Stimulated activated CD4-positive, alpha-beta T cell treated with anti-CD3 and anti-CD28 coated beads, Interleukin-15, amount 100 ng/mL, for 24 hours (primary cell): ENCODE measurements around the gene LMTK3.
A peak's percentile ranks its signal among the peaks of the same experiment; 100 is the strongest.

ENCODE experiments used
- DNase-seq: peaks from one replicate; pipeline ENCODE4 v3.0.0-alpha.2; 2020

Gene LMTK3

DNA sequence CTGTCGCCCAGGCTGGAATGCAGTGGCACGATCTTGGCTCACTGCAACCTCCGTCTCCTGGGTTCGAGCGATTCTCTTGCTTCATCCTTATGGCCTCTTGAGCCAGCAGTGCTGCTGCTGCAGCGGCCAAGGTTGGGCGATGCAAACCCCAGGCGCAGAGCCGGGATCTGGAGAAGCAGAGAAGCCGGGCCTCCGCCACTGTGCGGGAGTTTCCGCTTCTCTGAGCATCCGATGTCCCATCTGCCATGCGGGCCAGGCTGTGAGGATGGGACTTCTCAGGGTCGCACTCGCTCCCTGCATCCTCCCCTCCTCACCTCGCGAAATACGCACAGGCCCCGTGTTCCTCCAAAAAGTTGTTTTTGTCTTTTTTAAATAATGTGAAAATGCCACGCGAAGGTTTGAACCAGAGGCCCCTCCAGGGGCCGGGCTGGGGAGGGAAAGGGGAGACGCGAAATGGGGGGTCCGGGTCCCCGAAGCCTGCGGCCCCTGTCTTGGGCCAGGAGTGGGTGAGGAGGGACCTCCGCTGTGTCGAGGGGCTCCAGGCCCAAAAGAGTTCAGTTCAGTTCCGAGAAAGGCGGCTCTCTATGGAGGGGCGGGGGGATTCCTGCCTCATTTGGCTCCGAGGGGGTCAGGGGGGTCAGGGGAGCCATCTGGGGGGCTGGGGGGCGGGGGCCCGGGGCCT is 26.6 kb downstream of the LMTK3 start:
- no peak for DNase-seq

DNA sequence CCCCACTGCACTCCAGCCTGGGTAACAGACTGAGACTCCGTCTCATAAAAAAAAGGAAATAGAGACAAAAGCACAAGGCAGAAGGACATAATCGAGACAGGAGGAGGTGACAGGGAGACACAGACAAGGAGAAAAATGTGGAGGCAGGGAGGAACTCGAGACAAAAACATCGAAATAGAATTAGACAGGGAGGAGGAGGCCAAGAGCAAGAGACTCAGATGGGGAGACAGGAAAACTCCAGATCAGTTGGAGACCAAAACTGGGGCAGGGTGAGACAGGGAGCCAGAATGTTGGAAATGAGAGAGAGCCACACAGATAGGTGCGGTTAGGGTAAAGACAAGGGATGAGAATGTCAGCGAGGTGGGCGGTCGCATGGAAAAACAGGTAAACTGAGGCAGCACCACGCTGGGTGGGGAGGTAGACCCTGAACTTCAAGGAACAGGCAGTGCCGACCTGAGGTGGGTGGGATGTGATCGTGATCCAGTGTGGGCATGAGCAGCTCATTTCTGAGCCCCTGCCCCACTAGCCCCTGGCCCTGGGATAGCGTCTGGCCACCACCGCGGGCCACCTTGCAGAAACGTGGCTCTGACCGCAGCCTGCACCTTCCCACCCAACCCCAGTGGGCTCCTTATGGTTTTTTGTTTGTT is 27.3 kb downstream of the LMTK3 start:
- no peak for DNase-seq

DNA sequence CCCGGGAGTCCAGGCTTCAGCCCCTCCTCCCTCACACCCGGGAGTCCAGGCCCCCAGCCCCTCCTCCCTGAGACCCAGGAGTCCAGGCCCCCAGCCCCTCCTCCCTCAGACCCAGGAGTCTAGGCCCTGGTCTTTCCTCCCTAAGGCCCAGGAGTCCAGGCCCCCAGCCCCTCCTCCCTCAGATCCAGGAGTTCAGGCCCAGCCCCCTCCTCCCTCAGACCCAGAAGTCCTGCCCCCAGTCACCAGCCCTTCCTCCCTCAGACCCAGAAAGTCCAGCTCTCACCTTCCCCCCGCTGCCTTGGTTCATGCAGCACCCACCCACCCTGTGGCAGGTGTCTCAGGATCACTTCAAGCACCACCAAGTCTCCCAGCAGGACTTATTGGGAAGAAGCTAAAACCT is 28.3 kb downstream of the LMTK3 start:
- no peak for DNase-seq

DNA sequence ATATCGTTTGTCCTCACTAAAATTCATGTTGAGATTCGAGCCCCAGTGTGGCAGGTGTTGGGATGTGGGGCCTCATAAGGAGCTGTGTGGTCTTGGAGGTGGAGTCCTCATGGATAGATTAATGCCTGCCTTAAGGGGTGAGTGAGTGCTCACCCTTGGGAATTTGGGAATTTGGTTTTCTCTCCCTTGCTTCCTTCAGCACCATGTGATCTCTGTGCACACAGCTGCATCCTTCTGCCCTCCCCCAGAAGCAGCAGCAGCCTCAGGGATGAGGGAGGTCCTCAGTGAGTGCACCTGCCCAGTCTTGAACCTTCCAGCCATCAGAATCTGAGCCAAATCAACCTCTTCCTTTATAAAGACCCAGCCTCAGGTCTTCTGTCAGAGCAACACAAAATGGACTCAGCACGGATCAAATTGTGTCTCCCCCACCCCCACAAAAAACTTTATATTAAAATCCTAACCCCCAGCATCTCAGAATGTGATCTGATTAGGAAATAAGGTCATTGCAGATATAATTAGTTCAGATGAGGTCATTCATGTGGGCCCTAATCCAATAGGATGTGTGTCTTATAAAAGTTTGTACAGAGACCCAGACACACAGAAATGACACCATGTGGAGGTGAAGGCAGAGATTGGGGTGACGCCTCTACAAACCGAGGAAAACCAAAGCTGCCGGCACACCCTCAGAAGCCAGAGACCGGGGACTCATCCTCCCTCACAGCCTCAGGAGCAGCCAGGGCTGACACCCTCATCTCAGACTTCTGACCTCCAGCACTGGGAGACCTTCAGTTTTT is 29.6 kb downstream of the LMTK3 start:
- no peak for DNase-seq

DNA sequence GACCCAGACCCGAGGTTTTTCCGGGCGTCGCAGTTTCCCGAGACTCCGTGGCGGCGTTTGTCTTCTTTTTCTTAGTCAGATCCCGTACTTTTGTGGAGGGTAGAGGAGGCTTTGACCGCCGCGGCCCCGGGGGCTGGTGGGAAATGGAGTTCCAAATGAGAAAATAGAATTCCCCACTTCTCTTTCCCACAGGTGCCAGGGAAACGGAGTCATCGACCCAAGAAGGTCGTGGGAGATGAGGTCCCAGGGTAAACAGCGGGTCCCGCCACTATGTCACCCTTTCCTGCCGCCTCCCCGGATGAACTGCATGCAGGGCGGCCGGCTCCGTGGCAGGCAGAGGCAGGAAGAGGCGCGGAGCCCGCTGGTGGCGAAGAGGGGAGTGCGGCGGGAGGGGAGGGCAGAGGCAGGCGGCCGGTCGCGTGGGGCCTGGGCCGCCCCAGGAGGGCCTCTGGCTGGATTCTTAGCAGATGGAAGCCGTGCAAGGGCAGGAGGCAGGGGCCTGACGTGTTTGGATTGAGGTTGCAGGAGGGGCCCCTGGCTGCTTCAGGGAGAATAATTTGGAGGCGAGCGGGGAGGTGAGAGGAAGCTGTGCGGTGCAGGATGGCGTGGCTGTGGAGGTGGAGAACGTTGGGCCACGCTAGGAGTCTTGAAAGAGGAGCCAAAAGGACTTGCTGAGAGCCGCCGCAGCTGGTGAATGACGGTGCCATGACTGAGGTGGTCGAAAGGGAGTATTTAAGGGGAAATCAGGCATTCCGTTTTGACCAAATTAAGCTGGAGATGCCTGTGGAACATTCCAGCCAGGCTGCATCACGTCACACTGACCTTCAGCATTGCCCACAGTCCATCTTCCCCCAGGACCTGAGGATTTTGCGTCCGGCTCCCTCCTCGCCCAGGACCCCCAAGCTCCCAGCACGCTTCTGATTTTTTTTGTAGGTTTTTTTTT is 30.8 kb downstream of the LMTK3 start:
- peak; percentile 71 for DNase-seq

DNA sequence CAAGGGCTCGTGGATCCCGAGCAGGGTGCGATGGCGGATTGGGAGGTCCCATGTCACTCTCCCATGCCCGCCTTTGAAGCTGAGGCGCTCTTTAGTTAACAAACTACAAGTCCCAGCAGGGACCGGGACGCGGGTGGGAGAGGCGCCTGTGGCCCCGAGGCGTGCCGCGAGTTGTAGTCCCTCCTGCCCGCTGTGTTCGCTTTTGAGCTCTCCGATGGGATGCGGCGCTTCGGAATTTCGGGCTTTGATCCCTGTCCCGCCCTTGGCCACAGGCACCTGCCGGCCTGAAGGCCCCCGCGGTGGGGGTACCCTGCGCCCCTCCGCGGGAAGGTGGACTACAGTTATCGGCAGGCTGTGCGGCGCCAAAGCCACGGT is 31.5 kb downstream of the LMTK3 start:
- DNase-seq = peak; percentile 41

DNA sequence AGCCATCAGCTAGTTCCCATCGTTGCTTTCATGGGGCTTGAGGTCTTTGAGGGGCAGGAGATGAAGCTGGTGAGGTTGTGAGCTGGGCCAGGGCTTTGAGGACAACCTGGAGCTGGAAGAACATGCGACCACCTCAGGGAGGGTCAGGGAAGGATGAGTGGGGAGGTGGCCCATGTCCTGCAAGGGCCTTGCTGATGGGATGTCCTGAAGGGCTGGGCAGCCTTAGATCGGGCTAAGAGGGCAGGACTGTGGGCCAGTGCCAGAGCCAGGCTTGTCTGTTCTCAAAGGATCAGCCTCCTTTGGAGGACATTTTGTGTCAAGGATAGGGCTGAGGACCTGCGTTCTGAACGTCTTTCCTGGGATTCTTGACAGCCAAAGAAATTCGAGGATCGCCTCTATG is 31.9 kb downstream of the LMTK3 start:
- DNase-seq = no peak

DNA sequence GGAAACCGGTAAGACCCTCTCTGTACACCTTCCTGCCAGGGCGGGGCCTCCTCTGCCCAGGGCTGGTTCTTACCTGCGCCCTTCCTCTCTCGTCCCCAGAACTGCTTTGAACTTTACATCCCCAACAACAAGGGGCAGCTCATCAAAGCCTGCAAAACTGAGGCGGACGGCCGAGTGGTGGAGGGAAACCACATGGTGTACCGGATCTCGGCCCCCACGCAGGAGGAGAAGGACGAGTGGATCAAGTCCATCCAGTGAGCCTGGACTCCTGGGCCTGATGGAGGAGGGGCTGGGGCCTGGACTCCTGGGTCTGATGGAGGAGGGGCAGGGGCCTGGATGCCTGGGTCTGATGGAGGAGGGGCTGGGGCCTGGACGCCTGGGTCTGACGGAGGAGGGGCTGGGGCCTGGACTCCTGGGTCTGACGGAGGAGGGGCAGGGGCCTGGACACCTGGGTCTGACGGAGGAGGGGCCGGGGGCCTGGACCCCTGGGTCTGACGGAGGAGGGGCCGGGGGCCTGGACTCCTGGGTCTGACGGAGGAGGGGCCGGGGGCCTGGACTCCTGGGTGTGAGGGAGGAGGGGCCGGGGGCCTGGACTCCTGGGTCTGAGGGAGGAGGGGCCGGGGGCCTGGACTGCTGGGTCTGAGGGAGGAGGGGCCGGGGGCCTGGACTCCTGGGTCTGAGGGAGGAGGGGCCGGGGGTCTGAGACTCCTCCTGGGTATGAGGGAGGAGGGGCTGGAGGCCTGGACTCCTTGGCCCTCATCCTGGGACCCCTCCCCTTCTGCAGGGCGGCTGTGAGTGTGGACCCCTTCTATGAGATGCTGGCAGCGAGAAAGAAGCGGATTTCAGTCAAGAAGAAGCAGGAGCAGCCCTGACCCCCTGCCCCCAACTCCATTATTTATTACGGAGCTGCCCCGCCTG is 33.0 kb downstream of the LMTK3 start:
- no peak for DNase-seq

DNA sequence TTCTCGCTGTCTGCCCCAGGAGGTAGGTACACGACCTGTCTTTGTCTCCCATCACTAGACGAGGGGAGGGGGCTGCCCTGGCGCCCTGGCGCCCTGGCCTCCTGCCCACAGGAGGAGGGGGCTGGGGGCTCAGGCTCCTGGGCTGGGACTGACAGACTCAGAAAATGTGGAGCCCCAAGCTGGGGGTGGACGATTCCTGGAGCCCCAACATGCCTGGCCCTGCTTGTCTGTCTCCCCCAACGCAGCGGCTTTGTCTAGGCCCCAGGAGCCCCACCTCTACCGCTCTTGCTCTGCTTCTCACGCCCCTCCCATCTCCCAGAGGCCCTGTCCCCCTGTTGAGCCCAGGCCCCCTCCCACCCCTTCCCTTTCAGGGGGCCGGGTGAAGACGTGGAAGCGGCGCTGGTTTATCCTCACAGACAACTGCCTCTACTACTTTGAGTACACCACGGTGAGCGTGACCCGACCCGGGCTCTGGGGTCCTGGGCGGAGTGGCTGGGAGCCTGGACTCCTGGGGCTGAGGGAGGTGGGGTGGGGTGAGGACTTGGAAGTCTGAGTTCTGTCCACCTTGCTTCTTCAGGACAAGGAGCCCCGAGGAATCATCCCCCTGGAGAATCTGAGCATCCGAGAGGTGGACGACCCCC is 33.8 kb downstream of the LMTK3 start:
- DNase-seq = no peak

DNA sequence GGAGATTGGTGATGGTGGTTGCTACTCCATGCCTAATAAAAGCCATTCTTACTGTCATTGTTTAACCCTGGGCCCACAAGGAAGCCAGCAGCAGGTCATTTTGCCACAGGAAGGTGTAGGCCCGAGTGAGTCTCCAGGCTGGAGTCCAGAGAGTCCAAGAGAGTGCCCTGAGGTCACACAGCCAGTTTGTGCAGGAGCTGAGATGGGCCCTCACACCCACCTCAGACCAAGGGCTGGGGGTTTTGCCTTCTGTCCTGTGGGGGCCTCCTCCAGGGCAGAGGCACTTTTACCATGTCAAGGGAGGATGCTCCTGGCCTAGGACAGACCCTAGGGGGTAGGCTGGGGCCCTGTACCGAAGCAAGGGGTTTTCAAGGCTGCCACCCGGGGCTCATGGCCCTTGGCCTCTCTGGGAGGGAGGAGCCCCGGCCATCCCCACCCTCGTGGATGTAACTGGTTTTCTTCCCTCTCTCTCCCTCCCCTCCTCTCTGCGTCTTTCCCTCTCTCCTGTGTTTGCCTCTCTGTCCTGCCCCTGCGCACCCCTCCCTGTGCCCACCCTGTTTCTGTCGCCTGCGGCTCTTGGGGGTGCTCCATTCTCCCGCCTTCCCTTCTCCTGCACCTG is 34.5 kb downstream of the LMTK3 start:
- DNase-seq = no peak

DNA sequence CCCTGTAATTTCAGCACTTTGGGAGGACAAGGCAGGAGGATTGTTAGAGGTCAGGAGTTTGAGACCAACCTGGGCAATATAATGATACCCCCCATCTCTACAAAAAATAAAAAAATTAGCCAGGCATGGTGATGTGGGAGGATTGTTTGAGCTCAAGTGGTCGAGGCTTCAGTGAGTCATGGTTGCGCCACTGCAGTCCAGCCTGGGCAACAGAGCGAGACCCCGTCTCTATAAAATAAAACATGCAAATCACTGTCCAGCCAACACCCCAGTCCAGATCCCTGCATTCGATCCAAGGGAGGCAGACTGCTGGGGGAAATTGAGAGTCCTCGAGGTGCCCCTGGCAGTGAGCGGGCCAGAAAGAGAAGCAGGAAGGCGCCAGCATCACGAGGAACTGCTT is 35.5 kb downstream of the LMTK3 start:
- no peak for DNase-seq

DNA sequence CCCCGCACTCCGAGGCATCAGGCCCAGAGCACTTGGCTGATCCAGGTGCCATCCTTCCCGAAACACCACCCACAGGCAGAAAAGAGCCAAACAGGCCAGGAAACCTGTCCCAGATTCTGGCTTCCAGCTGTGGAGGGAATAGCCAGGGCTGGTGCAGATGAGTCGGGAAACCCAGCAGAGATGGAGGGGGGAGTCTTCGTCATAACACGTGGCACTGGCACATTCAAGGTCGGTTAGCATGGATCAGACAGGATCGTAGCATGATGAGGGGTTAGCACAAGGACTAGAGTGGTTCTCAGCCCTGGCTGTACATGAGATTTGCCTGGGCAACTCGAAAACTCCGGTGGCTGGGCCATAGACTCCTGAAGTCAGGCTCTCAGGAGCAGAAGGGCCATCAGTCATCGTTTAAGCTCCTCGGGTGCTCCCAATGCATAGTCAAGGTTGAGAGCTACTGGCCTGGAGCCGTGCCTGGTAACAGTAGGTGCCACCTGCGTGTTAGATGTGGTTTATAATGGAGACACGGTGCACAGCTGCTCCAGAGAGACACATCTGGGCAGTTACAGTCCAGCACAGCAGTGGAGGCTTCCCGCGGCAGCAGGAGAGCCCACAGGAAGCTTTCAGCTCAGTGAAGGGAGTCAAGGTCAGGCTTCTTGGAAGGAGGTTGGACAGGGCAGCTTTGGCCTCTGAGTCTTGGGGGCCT is 36.1 kb downstream of the LMTK3 start:
- no peak for DNase-seq

DNA sequence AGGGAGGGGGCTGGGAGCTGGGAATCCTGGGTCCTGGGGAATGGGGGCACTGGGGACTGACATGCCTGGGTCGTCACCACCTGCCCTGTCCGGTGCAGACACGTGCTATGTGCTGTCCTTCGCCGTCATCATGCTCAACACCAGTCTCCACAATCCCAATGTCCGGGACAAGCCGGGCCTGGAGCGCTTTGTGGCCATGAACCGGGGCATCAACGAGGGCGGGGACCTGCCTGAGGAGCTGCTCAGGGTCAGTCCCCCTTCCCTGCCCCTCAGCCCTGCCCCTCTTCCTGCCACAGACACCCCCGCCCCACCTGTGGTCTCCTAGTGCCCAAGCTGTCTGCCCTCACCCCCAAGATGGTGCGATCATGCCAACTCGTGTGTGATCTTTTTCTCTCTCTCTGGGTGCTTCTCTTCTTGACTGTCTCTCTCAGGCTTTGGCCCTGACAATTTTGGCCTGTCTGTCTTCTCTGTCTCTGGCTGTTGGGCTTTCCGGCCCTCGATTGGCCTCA is 37.5 kb downstream of the LMTK3 start:
- DNase-seq = no peak

DNA sequence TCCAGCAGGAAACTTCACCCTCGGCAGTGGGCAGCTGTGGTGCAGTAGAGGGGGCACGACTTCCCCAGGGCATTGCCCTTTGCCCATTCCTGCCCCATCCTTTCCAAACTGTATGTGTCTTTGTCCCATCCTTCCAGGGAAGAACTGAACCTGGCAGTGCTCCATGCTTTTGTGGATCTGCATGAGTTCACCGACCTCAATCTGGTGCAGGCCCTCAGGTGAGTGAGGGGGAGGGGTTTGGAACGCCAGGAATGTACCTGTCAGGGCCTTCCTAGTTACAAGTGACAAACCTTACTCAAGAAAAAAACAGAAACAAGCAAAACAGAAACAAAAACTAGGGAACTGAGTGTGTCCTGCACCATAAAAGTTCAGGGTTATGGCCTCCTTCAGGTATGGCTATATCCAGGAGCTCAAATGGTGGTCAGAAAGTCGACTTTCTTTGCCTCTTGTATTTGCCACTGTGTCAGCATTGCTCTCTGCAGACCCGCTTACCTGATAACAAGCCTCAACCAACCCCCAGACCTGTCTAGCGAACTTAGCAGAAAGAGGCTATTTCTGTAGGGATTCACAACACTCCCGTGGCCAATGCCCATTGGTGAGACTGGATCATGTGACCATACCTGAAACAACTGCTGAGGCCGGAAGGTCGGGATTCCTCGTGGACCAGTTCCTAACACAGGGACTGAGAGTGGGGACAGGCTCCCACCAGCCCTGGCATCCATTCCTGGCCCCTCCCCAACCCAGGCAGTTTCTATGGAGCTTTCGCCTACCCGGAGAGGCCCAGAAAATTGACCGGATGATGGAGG is 38.3 kb downstream of the LMTK3 start:
- DNase-seq = no peak

DNA sequence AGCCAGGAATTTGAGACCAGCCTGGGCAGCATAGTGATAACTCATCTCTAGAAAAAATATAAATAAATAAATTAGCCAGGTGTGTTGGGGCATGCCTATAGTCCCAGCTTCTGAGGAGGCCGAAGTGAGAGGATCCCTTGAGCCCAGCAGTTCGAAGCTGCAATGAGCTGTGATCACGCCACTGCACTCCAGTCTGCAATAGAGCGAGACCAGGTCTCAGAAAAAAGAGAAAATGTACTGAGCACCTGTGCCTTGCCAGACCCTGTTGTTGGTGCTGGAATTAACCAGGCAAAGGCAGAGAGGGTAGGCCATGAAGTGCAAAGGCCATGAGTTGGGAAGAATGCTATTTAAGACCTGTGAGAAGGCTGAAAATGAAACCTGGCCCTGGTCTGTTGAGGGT is 39.8 kb downstream of the LMTK3 start:
- DNase-seq = no peak

DNA sequence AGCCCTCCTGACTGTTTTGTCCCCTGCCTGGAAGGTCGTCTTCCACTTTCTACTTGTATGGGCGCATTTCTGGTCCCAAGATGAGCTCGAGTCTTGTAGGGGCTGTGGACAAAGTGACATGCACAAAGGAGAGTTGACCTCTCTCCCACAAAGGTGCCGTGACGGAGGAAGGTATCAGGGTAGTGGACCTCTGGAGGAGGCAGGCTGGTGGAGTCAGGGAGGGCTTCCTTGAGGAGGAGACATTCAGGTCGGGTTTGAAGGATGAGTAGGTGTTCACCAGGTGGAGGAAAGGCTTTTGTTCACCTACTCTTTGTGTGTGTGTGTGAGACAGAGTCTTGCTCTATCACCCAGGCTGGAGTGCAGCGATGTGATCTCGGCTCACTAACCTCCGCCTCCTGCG is 40.8 kb downstream of the LMTK3 start:
- DNase-seq = no peak

DNA sequence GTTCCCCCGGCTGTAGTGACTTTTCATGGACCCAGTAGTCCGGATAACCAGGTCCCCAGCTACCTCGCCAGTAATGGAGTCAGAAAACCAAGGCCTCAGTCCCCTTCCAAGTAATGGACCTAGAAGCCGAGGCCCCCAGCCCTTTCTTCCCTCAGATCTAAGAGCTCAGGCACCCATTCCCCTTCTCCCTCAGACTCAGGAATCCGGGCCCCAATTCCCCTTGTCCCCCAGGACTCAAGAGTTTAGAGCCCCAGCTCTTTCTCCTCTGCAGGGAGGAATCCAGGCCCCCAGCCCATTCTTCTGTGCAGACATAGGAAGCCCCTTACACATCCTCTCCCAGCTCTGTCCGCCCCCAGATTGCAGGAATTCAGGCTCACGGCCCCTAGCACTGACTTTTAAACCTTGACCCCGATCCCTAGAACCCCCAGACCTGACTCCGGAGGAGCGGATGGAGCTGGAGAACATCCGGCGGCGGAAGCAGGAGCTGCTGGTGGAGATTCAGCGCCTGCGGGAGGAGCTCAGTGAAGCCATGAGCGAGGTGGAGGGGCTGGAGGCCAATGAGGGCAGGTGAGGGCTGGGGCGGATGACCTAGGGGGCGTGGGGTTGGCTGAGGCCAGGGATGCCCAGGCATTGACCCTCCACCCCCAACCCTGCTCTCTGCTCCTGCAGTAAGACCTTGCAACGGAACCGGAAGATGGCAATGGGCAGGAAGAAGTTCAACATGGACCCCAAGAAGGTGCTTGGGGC is 41.5 kb downstream of the LMTK3 start:
- no peak for DNase-seq

DNA sequence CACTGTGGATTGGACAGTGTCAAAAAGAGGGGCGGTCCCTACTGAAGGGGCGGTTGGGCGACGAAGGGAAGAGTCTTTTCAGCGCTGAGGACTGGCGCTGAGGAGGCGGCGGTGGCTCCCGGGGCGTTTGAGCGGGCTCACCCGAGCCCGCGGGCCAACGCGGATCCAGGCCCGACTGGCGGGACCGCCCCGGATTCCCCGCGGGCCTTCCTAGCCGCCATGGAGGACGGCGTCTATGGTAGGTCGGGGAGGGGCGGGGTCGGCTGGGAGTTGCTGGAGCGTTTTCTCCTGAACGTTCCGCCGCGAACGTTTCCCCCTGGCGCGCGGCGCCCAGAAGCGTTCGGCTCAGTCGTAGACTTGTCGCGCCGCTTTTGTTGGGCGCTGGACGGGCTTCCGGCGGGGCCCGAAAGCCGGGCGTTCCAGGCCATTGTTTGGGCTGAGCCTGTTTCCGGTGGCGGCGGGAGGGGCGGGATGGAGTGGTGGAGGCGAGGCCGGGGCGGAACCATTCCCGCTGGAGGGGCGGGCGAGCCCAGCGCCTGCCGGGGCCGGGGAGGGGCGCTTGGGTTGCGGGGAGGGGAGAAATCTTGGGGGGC is 42.2 kb downstream of the LMTK3 start, which contains the start of gene CYTH2:
CYTH2 (plus strand) TSS at position 81 of the 593 bp plus-strand sequence; CDS start at position 220, 139 bp downstream.
- peak; percentile 88 for DNase-seq
